ENCODE results near the gene AOPEP.
A peak's percentile ranks its signal among the peaks of the same experiment; 100 is the strongest.

AOPEP gene, protein sequence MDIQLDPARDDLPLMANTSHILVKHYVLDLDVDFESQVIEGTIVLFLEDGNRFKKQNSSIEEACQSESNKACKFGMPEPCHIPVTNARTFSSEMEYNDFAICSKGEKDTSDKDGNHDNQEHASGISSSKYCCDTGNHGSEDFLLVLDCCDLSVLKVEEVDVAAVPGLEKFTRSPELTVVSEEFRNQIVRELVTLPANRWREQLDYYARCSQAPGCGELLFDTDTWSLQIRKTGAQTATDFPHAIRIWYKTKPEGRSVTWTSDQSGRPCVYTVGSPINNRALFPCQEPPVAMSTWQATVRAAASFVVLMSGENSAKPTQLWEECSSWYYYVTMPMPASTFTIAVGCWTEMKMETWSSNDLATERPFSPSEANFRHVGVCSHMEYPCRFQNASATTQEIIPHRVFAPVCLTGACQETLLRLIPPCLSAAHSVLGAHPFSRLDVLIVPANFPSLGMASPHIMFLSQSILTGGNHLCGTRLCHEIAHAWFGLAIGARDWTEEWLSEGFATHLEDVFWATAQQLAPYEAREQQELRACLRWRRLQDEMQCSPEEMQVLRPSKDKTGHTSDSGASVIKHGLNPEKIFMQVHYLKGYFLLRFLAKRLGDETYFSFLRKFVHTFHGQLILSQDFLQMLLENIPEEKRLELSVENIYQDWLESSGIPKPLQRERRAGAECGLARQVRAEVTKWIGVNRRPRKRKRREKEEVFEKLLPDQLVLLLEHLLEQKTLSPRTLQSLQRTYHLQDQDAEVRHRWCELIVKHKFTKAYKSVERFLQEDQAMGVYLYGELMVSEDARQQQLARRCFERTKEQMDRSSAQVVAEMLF

DNA sequence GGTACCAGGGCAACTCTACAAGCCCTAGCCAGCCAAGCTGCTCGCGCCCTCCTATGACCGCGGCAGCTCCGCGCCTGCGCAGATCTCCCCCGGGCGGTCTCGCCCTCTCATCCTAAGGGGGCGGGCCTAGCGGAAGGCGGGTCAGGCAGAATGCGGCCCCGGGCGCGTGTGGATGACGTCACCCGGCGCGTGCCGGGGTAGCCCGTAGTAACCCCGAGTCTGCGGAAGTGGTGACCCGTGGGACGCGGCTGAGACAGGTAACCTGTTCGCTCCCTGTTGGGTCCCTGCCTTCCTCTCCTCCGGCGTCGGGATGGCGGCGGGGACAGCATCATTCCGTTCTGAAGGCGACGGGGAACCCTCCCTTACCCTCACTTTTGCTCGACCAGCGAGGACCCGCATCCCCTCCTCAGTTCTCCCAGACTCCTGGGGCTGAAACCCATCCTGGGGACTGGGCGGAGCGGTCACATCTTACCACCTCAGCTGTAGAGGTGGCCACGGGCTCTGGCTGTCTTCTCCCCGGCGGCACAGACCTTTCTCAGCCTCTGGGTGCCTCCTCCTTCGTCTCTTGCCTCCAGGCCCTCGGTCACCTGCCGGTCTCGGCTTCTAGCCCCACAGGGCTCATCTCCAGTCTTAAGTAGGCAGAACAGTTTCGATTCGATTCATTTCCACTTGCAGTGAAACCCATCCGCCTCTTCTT, at the start of gene AOPEP:
TSS of gene AOPEP (plus strand) at position 205 of the 697 bp plus-strand sequence. CDS start 33,085 bp downstream, outside the sequence.
- DNase-seq (ENCODE audit: low read depth in 1 of 2, low spot score in 1 of 2), result peak; percentile 99 to 100

DNA sequence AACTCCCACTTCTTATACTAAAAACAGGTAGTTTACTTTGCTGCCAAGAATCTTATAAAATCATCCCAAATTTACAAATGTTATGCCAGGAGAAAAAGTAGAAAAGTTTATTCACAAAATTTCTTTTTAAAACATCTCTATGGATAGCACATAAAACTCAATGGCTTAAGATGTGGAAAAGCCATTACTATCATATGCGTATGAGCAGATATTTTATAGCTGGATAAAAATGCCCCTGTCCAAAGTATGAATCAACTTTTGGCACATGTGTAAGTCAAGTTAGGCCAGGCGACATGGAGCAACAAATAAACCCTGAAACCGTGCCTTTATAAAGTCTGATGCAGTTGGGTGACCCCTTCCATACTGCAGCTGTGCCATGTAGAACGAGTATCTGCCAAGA, 48.6 kb upstream of the AOPEP start:
- DNase-seq (ENCODE audit: low read depth in 1 of 2, low spot score in 1 of 2), result no peak

DNA sequence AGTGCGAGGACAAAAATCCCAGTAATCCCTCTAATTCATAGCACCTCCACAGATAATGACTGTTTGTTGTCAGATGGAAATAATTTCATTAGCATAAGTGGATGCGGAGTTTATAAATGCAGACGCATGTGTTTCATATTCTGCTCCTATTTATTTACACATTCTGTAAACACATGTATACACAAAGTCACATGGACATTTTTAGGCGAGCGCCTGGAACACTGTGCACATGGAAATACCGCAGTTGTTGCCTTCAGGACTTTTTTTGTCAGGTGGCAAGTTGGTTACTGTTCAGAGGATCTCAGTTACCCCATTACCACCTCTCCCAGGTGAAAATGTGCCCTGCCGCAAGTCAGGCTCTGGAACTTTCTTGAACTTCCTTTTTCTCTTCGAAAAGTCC, 46.9 kb upstream of the AOPEP start:
- DNase-seq (ENCODE audit: low read depth in 1 of 2, low spot score in 1 of 2), result no peak

DNA sequence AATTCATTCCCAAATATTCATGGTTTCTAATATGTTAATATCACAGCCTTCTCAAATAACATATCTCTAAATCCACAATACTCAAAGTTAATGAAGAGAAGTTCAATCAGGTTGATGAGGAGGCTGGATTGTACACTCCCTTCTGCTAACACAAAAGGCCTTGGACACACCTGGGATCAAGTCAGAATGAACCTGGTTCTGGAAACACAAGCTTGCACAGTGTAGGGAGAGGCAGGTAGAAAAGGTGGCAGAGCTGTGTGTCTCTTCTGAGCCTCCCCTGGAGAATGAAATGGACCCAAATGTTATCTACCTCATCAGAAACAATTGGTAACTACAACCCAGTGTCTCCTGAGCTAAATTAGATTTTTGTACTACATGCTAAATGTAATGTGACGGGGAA, 46.5 kb upstream of the AOPEP start:
- no peak for DNase-seq (ENCODE audit: low read depth in 1 of 2, low spot score in 1 of 2)

DNA sequence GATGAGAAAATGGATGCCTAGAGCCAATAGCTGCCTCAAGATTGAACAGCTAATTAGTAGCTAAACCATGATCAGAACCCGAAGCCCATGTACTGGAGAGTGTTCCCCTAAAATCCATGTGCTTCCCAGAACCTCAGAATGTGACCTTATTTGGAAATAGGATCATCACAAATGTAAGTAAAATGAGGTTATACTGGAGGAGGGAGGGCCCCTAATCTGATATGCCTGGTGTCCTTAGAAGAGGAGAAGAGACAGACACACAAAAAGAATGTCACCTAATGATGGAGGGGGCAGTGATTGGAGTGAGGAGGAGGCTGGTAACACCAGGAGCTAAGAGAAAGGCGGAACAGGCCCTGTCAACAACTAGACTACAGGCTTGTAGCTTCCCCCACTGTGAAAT, 45.9 kb upstream of the AOPEP start:
- no peak for DNase-seq (ENCODE audit: low read depth in 1 of 2, low spot score in 1 of 2)

DNA sequence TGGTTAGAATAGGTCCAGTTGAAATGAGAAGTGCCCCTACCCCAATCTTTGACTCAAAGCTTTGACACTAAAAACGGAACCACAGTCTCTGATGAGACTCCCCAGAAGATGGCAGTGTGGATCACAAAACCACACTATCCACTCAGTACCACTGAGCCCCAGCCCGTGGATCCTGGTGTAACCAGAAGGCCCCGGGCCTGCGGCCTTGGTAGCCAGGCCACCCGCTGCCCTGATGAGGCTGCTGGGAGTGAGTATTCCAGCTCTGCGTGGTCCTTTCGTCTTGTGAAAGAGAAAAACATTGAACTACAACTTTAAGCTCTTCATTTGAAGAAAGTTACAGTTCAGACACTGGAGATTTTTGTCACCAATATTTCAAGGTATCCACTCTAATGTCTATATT, 45.0 kb upstream of the AOPEP start:
- peak in 1 of 2 donors; percentile 29 for DNase-seq (ENCODE audit: low read depth in 1 of 2, low spot score in 1 of 2)

DNA sequence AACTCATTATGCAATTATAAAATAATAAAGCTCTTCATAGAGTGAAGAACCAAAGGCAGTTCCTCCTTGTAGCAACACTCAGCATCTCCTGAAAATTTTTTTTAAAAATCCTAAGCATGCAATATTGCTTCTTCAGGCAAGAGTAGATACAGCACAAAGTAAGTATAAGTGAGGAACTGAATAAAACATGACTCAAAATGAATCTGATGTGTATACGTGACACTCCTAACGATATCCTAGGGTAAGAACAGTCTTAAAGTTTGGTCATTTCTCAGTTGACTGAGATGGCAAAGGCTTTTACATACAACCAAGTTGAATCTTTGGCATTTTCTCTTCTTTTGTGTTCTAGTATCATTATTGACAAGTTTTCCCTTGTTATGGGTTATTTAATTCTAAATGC, 41.1 kb upstream of the AOPEP start:
- DNase-seq (ENCODE audit: low read depth in 1 of 2, low spot score in 1 of 2), result no peak

DNA sequence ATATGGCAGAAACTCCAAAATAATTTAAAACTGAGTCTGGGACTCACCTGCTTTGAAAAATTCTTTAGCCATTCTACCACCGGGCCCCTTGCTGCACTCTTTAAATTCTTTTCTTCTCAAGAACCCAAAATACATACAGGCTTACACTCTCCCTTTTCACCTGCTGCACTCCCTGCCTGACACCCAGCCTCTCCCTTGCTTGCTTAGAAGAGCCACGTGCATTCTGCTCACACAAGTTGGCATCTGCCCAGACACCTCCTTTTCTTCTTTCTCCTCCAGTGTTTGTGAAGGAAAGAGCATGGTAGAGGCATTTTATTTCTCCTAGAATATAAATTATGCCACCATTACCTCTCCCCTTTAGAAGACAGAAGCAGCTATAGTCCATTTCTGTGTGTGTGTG, 39.0 kb upstream of the AOPEP start:
- no peak for DNase-seq (ENCODE audit: low read depth in 1 of 2, low spot score in 1 of 2)

DNA sequence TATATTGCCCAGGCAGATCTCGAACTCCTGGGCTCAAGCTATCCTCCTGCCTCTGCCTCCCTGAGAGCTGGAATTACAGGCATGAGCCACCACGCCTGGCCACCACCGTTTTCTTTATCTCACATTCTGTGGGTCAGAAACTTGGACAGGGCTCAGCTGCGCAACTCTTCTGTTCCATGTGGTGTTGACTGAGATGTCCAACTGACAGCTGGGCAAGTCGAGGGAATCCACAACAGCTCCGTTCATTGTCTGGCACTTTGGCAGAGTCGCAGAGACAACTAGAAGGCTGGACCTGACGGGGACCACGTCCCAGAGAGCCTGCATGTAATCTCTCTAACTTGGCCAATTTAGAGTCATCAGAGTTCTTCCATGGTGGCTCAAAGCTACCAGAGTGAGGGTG, 36.2 kb upstream of the AOPEP start:
- no peak for DNase-seq (ENCODE audit: low read depth in 1 of 2, low spot score in 1 of 2)

DNA sequence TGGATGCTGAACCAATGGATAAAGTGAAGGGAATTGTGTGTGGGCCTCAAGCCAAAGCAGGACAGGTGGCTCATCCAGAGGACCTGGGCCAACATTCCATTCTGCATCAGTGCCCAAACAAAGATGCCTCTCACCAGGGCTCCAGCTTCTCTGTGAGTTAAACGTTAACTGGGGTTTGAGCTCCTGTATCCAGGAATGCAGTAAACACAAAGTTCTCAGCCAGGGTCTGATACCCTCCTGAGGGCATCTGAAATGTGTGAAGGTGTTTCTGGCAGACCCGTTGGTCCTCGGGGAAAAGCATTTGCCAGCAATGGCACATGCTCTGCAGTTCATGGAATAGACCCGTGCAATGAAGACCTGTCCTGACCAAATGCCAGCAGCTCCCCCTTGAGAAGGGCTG, 33.9 kb upstream of the AOPEP start:
- DNase-seq (ENCODE audit: low read depth in 1 of 2, low spot score in 1 of 2), result no peak

DNA sequence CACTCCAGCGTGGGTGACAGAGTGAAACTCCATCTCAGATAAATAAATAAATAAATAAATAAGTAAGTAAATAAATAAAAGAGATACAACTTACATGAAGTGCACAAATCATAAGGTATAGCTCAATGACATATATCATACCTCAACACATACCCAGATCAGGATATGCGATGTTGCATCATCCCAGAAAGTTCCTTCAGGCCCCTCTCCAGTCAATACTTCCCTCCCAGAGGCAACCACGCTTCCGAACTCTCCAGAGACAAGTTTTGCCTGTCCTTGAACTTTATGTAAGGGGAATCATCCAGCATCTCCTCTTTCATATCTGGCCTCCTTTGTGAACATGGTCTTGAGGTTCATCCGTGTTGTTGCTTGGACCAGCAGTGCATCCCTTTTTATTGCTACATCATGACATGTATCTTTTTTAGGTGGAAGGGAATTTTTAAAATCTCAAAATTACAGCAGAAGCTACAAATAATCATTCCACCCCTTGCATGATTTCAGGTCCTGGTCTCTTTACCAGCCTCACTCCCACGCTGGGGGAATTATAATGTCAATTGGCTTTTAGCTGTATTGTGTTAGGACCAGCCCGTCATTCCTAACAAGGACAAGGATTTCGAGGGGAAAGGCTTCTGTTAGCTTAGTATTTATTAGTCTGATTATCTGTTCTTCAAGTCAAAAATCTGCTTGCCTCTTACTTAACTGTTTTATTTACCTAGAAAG, 32.9 kb upstream of the AOPEP start:
- no peak for DNase-seq (ENCODE audit: low read depth in 1 of 2, low spot score in 1 of 2)

DNA sequence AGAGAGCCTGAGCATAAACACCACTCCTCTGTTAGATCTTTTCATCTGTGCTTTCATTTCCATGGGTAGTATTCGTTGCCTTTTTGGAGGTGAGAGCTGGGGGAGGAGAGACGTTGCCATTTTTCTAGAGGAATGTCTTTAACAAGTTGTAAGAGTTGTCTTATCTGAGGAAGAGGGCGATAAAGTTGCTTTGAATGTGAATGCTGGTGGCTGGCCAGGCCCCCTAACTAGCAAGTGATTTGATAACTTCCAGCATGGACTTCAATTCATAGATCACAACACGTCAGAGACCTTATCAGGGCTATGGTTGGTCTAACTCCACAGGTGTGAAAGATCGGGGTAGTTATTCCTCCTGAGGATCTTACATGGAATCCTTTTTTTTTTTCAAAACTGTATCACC, 30.0 kb upstream of the AOPEP start:
- DNase-seq (ENCODE audit: low read depth in 1 of 2, low spot score in 1 of 2), result no peak

DNA sequence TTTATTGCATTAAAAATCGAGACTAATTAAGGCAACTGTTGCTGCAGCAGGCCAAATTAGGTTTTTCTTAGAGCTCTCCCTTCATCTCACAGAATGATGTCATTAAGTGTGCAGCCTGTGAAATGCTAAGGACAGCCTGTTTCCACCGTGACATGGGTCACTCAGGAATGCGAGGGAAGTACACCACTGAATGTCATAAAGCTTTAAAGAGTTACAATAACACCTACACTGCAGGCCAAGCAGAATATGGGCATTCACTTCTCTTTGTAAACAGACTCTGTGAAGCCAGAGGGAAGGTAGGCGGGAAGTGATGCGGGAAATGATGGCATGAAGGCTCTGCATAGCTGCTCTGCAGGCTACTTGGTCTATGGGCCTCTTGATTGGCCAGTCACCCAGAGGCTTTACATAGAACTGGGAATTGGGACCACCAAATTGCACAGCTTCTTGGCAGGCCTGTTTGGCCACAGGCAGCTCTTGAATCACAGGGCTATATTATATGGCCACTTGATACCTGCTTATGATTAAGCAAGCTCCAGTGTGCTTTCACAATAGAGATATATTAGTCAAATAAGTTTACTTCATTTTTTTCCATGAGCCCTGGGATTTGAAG, 28.4 kb upstream of the AOPEP start:
- no peak for DNase-seq (ENCODE audit: low read depth in 1 of 2, low spot score in 1 of 2)

DNA sequence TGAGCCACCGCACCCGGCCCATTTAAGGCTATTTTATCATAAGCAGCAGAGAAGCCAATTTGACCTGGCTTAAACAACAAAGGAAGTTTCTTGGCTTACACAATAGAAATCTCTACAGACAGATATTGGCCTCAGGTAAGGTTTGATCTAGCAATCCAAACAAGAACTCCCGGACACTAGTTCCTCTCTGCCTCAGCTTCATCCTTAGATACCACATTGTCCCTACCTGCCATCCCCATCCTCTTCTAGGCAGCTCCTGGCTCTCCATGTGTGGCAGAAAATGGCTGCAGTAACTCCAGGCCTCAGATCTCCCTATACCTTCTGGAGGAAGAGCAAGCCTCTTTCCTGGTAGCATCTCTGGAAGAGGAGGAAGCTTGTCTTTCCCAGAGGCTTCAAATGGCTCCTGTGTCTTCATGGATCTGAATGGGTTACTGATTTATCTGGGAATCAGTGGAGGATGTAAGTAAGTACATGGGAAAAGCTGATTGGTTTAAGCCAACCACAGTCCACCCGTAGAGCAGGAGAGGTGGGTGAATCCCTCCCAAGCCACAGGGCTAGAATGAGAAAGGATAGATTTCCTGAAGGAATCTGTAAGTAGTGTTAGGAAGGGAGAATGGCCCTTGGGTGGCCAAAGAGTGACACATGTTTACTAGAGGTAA, 26.7 kb upstream of the AOPEP start:
- DNase-seq (ENCODE audit: low read depth in 1 of 2, low spot score in 1 of 2), result no peak

DNA sequence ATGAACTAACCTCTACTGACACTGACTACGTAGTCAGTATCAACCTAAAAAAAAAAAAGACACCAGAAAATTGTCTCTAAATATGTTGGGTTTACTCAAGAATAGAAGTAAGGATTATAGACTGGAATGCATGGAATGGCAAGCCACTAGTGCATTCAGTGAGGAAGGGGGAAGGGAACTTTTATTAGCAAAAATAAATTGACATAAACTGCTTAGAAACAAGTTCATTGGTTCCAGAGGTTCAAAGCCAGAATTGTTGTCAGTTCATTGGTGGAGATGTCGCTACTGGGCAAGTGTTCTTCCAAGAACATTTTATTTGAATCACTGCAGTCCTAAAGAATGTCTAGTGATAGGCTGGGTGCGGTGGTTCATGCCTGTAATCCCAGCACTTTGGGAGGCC, 26.1 kb upstream of the AOPEP start:
- no peak for DNase-seq (ENCODE audit: low read depth in 1 of 2, low spot score in 1 of 2)

DNA sequence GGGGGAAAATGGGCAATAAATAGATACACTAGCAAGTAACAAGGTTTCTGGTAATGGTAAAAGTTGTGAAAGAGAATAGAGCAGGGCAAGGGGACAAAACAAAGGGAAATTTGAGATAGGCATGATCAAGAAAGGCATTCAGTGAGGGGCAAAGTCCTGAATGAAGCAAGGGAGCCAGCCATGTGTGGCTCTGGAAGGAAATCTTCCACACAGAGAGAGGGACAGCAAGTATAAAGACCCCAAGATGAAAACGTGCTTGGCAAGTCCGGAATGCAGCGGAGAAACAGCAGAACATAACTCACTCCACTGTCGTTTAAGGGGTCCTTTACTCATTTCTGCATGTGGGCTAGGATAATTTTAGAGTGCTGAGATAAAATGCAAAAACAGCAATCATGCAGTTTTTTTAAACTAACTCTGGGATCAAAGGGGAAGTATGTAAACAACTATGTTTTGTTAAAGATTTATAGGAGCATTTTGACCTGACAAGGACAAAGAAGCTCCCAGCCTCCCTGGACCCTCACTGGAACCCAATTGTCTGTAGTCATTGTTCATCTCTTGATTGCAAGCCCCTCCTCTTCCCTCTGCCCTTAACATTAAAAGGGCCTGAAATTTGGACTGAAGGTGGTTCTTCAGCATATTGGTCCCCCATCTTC, 22.9 kb upstream of the AOPEP start:
- DNase-seq (ENCODE audit: low read depth in 1 of 2, low spot score in 1 of 2), result no peak

DNA sequence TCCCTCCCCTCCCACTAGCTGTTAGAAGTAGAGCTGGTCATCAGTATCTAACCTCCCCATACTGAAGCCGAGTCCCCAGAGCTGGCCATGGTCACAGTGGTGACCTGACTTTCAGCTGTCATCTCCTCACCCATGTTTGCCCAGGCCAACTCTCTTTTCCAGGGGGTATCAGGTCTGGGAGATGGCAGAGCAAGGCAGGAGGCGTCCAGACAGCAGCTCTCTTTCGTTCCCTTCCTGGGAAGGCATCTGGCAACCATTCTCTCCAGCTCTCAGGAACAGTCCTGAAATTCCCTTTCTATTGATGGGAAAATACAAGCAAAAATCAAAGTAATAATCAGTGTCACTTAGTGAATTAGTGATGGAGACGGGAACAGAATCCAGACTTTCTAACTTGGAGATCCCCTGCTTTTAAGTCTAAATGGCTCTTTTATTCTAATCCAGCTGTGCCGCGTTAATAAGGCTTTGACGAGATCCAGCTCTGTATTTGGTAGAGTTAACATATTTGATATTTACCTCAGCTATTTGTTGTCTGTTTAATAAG, 21.3 kb upstream of the AOPEP start:
- no peak for DNase-seq (ENCODE audit: low read depth in 1 of 2, low spot score in 1 of 2)

DNA sequence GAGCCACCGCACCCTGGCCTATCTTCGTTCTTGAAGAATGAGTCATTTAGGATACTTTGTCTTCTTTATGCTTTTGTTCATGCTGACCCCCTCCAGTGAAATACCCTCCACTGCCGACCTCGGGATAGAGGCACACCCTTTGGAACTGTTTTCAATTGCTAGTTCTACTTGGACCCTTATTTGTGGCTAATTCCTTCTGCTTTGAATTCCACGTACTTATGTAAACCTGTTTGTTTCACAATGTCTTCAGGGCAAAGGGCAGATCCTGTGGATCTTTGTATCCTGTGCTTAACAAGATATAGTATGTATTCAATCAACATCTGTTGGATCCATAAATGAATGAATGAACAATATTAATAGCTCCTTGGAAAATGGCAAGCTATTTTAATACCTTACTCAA, 19.6 kb upstream of the AOPEP start:
- no peak for DNase-seq (ENCODE audit: low read depth in 1 of 2, low spot score in 1 of 2)

DNA sequence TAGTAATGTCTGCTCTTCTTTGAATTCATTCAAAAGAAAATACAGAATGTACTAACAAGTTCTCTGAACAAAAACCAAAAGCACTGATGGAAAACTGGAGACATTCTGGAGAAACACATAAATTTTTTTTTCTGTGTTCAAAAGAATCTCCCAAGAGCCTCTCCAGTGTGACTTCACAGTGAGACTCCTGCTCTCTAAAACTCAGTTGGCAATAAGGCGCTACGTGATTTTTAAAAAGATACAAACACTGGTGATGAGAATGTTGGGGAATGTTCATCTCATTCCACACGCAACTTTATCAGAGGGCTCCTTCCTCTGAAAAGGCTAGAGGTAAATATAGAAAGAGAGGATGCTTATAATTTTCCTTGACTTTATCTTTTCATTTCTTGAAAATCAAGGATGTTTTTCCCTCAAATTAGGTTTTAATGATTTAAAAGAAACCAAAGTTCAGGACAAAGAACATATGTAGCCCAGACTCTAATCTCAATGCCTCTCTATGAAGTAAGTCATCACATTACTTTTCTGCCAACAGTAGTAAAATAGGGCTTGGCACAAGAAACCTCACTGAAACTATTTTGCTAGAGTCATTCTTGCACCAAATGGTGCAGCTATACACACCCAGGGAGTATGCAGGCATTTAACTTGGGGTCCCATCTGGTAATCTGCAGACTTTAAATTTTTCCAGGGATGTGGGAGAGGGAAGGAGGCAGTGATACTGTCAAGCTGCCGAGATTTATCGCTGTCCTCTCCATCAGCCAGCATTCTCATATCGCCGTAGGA, 12.9 kb upstream of the AOPEP start:
- DNase-seq (ENCODE audit: low read depth in 1 of 2, low spot score in 1 of 2), result no peak
